Astrocyte (in vitro differentiated cells and primary cell): Measurements from ENCODE around the gene ASCC3.

ENCODE experiments used
- EZH2 ChIP-seq: IDR thresholded peaks from 2 replicates; pipeline ENCODE4 v1.6.1; 2012; ENCODE audit warnings: mild to moderate bottlenecking, low read length, inconsistent platforms; ENCODE audit not compliant: insufficient read depth
- TF ChIP-seq, protein P1 (sequence below): IDR thresholded peaks from 2 replicates; pipeline ENCODE4 v1.5.1; 2011; ENCODE audit warnings: low read depth, mild to moderate bottlenecking, inconsistent platforms, low read length, moderate library complexity; ENCODE audit not compliant: insufficient read depth

DNA sequence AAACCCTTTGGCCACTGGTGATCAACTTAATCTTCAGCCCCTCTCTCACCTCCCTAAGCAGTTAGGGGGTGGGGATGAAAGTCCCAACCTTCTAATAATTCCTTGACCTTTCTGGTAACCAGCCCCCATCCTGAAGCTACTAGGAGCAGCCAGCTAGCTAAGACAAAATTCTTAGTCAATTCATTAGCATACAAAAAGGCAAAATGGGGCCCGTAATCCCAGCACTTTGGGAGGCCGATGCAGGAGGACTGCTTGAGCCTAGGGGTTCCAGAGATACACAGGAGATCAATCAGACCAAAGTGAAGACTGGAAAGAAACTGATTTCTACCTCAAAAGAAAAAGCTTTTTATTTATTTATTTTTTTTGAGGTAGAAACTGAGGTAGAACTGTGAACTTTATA lies 1.8 kb downstream of the ASCC3 start:
- TF ChIP-seq EZH2 = no peak
- TF ChIP-seq, protein P1, sequence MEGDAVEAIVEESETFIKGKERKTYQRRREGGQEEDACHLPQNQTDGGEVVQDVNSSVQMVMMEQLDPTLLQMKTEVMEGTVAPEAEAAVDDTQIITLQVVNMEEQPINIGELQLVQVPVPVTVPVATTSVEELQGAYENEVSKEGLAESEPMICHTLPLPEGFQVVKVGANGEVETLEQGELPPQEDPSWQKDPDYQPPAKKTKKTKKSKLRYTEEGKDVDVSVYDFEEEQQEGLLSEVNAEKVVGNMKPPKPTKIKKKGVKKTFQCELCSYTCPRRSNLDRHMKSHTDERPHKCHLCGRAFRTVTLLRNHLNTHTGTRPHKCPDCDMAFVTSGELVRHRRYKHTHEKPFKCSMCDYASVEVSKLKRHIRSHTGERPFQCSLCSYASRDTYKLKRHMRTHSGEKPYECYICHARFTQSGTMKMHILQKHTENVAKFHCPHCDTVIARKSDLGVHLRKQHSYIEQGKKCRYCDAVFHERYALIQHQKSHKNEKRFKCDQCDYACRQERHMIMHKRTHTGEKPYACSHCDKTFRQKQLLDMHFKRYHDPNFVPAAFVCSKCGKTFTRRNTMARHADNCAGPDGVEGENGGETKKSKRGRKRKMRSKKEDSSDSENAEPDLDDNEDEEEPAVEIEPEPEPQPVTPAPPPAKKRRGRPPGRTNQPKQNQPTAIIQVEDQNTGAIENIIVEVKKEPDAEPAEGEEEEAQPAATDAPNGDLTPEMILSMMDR = no peak
